DOHH2 (cell line): Measurements from ENCODE around the gene TMEM139.
"Not testable (repeated sequence)": the region's sequence is repeated elsewhere in the genome, so short reads cannot be mapped to it uniquely, and the experiment has no call there.

Experiments used
- H3F3A ChIP-seq: fragments of 200-600 bp; sonication (generic), shearing (Covaris generic); 2 replicates; pipeline ENCODE4 v1.6.0; 2016; ENCODE audit warnings: antibody characterized with exemption, mild to moderate bottlenecking; ENCODE audit not compliant: control insufficient read depth, insufficient read depth
- H3K27ac ChIP-seq: fragments of 200-600 bp; sonication (generic); 2 replicates; pipeline ENCODE4 v1.5.1; 2014; ENCODE audit warnings: low read depth, mild to moderate bottlenecking, low read length, moderate library complexity
- H3K27me3 ChIP-seq: fragments of 200-600 bp; sonication (generic); 2 replicates; pipeline ENCODE4 v1.6.1; 2014; ENCODE audit warnings: mild to moderate bottlenecking, low read length, mixed read lengths; ENCODE audit not compliant: control insufficient read depth
- H3K36me3 ChIP-seq: fragments of 200-600 bp; sonication (generic); 2 replicates; pipeline ENCODE4 v1.6.1; 2014; ENCODE audit warnings: mild to moderate bottlenecking, low read length, moderate library complexity, mixed read lengths; ENCODE audit not compliant: control insufficient read depth
- H3K4me1 ChIP-seq: fragments of 200-600 bp; sonication (generic); 2 replicates; pipeline ENCODE4 v1.6.1; 2014; ENCODE audit warnings: mild to moderate bottlenecking, low read length, mixed read lengths; ENCODE audit not compliant: control insufficient read depth
- H3K4me2 ChIP-seq: fragments of 200-600 bp; sonication (generic); 2 replicates; pipeline ENCODE4 v1.6.0; 2014; ENCODE audit warnings: mild to moderate bottlenecking, low read length, moderate library complexity
- H3K4me3 ChIP-seq: fragments of 200-600 bp; sonication (generic); 2 replicates; pipeline ENCODE4 v1.5.1; 2014; ENCODE audit warnings: mild to moderate bottlenecking, low read length, mixed read lengths
- H3K79me2 ChIP-seq: fragments of 200-600 bp; sonication (generic); 2 replicates; pipeline ENCODE4 v1.6.1; 2014; ENCODE audit warnings: mild to moderate bottlenecking, low read length, mixed read lengths; ENCODE audit not compliant: control insufficient read depth
- H3K9me2 ChIP-seq: fragments of 200-600 bp; sonication (generic); replicated peaks from 2 replicates; pipeline ENCODE4 v1.6.1; 2014; ENCODE audit warnings: mild to moderate bottlenecking, low read length, mixed read lengths; ENCODE audit not compliant: control insufficient read depth
- H3K9me3 ChIP-seq: fragments of 200-600 bp; sonication (generic); 2 replicates; pipeline ENCODE4 v1.6.1; 2014; ENCODE audit warnings: antibody characterized with exemption, low read length, mixed read lengths; ENCODE audit not compliant: control insufficient read depth, insufficient read depth
- H4K20me1 ChIP-seq: fragments of 200-600 bp; sonication (generic); 2 replicates; pipeline ENCODE4 v1.6.0; 2014; ENCODE audit warnings: low read depth, mild to moderate bottlenecking, antibody characterized with exemption, low read length, moderate library complexity; ENCODE audit not compliant: control insufficient read depth, insufficient read depth
- CTCF ChIP-seq: fragments of 200-600 bp; sonication (generic); IDR thresholded peaks from one replicate; pipeline ENCODE4 v1.5.1; 2014; ENCODE audit warnings: antibody characterized with exemption, mild to moderate bottlenecking, low read depth, low read length; ENCODE audit not compliant: poor library complexity, severe bottlenecking
- EZH2phosphoT487 ChIP-seq: fragments of 200-600 bp; sonication (generic); IDR thresholded peaks from 2 replicates; pipeline ENCODE4 v1.6.1; 2017; ENCODE audit warnings: borderline replicate concordance, mild to moderate bottlenecking, antibody characterized with exemption, low read length, moderate library complexity, mixed read lengths

The TMEM139 gene

GRCh38 chr7:143287935-143288826 lies 3.4 kb downstream of the TMEM139 start, which contains the start of gene CASP2:
Gene CASP2 (plus strand): TSS chr7:143288351. CDS start chr7:143288456, 105 bp downstream.
- Histone ChIP-seq H3K79me2 (peaks cover 46% of the 10 kb centered on the region), H3K4me3 (peak within 1 kb of the TSS; percentile 94), H3K4me1 (peaks cover 52% of the 10 kb centered on the region), H3K27me3 (no peaks in the 10 kb centered on the region), H3K4me2 (peak within 1 kb of the TSS; percentile 83), H3F3A (no peaks in the 10 kb centered on the region), H3K9me3 (peaks cover 7% of the 10 kb centered on the region), H3K27ac (peak within 1 kb of the TSS; percentile 64), H3K36me3 (peaks cover 52% of the 10 kb centered on the region), H3K9me2 (no peaks in the 10 kb centered on the region), H4K20me1 (peaks cover 22% of the 10 kb centered on the region)
- TF ChIP-seq EZH2phosphoT487 (no peak), CTCF (no peak)

DNA sequence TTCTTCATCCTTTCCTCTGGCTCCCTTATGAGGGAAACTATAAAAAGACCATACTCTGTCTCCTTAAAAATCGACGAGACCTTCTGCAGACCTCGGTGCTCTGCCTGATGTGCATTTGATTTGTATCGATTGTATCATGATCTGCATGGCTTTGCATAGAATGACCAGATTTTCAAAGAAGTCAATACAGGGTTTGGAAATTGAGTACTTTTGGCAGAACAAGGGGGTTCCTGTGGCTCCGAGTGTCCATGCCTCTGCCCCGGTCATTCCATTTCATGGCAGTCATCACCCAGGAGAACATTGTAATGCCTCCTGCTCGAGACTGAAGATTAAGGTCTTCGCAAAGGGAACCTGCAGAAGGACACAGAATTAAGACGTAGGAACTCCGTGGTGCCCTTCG lies 4.1 kb downstream of the TMEM139 start:
- H3K36me3 ChIP-seq: peaks cover 59% of the 10 kb centered on the region
- TF ChIP-seq EZH2phosphoT487 (no peak), CTCF (no peak)
- peaks cover 53% of the 10 kb centered on the region for H3K79me2 ChIP-seq

DNA sequence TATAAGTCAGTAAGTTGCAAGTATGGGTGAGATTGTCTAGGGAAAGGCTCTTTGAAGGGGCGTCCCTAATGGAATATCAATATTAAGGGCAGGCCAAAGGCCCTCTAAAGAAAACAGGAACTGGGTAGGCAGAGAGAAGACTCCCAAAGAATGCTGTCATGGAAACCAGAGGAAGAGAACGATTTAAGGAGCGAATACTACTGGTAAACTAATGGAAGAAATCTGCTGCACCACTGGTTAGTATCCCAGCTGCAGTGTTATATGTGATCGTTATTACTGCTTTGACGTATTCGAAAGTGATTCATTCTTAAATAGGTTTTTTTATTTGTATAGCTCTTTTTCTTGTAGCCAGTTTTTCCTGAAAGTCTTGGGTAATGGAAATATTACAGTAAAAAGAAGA lies 4.7 kb downstream of the TMEM139 start:
- Histone ChIP-seq H3K36me3 (peaks cover 65% of the 10 kb centered on the region), H3K27me3 (no peaks in the 10 kb centered on the region), H3K4me2 (peak overlapping the region; percentile 83), H3K9me2 (no peaks in the 10 kb centered on the region), H3K27ac (peak overlapping the region; percentile 64), H3K79me2 (peaks cover 59% of the 10 kb centered on the region), H3K4me3 (peak overlapping the region; percentile 94), H4K20me1 (peaks cover 31% of the 10 kb centered on the region), H3K9me3 (peaks cover 7% of the 10 kb centered on the region), H3F3A (no peaks in the 10 kb centered on the region), H3K4me1 (peaks cover 52% of the 10 kb centered on the region)
- no peak for TF ChIP-seq CTCF
- TF ChIP-seq EZH2phosphoT487: no peak

More for the DNA sequence above, 4.1 kb downstream of the TMEM139 start:
- Histone ChIP-seq H3K4me2 (peak overlapping the region; percentile 83), H3F3A (no peaks in the 10 kb centered on the region), H3K27me3 (no peaks in the 10 kb centered on the region), H4K20me1 (peaks cover 26% of the 10 kb centered on the region), H3K4me3 (peak overlapping the region; percentile 94), H3K9me3 (peaks cover 7% of the 10 kb centered on the region), H3K4me1 (peaks cover 52% of the 10 kb centered on the region), H3K27ac (peak overlapping the region; percentile 64), H3K9me2 (no peaks in the 10 kb centered on the region)

DNA sequence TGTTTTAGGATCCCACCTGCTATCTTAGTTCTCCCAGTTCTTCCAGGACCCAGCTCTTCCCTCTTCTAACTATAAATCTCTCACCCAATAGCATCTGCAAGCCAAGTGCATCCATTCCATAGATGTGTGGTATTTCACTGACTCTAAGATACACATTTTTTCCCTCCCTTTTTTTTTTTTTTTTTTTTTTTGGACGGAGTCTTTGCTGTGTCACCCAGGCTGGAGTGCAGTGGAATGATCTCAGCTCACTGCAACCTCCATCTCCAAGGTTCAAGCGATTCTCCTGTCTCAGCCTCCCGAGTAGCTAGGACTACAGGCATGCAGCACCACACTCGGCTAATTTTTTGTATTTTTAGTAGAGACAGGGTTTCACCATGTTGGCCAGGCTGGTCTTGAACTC lies 5.1 kb downstream of the TMEM139 start:
- H3F3A ChIP-seq, H3K9me2 ChIP-seq, H3K9me3 ChIP-seq, H3K27me3 ChIP-seq, H3K27ac ChIP-seq: not testable (repeated sequence)
- Histone ChIP-seq H3K79me2 (peaks cover 63% of the 10 kb centered on the region), H3K36me3 (peaks cover 69% of the 10 kb centered on the region), H3K4me3 (peak overlapping the region; percentile 94), H3K4me1 (peaks cover 53% of the 10 kb centered on the region), H3K4me2 (peak overlapping the region; percentile 83), H4K20me1 (peaks cover 33% of the 10 kb centered on the region)
